ENCODE results near the gene PRR19. TPM values are rescaled to one million over a fixed set of nuclear protein-coding genes. Genes with fewer than 3 reads are reported as not detected.

The PRR19 gene
- total and polyA plus RNA-seq, 10 donors = 0.33 to 1.2 (median 0.54) TPM; not detected in 2

GRCh38 chr19:42285988-42286348 is 16.0 kb upstream of the PRR19 start:
- H3K36me3 ChIP-seq = peaks cover 0 to 46% (median 43%) of the 10 kb centered on the region in 6 donors
- H3K4me1 ChIP-seq = peaks cover 35 to 84% (median 52%) of the 10 kb centered on the region in 6 donors
- H3K4me3 ChIP-seq = peak overlapping the region in 4 of 8 donors; percentile 0 to 91 (median 62)
- TF ChIP-seq POLR2A (IDR thresholded peaks at IDR 0.05) (no peak), CTCF (IDR thresholded peaks at IDR 0.05 in 8 of 11, conservative IDR thresholded peaks at IDR 0.05 in 3 of 11) (no peak), POLR2AphosphoS5 (IDR thresholded peaks at IDR 0.05) (no peak)
- no peaks in the 10 kb centered on the region for H3K27me3 ChIP-seq (replicated peaks in 1 of 7)
- intact Hi-C loops (cut with DNase I; ENCODE audit: low total_unique reads) = loop anchor here (5.0 kb wide), 1 partner anchor 154 kb away; the partner anchor contains the start of gene POU2F2
- 16 to 36% (median 20%) methylated on average over 6 of the region's 6 CpGs for WGBS, 5 donors
- H3K27ac ChIP-seq = peak overlapping the region in 7 of 8 donors; percentile 41 to 97 (median 83)
- peak; percentile 78 for DNase-seq
- no peaks in the 10 kb centered on the region for H3K9me3 ChIP-seq

- TF ChIP-seq POLR2A (IDR thresholded peaks at IDR 0.05) (no peak), POLR2AphosphoS5 (IDR thresholded peaks at IDR 0.05) (peak in 2 of 3 donors; percentile 33 to 54)
- peak overlapping the region in 4 of 8 donors; percentile 0 to 91 (median 62) for H3K4me3 ChIP-seq
- WGBS, 5 donors = 25 to 40% (median 27%) methylated on average over 13 of the region's 13 CpGs
- intact Hi-C loops (cut with DNase I; ENCODE audit: low total_unique reads) = loop anchor here (5.0 kb wide), 1 partner anchor 154 kb away; the partner anchor contains the start of gene POU2F2
- H3K27me3 ChIP-seq (replicated peaks in 1 of 7) = no peaks in the 10 kb centered on the region
- peak; percentile 84 for DNase-seq
- peaks cover 30 to 83% (median 47%) of the 10 kb centered on the region in 6 donors for H3K4me1 ChIP-seq
- H3K9me3 ChIP-seq = no peaks in the 10 kb centered on the region
- H3K27ac ChIP-seq = peak overlapping the region; percentile 13 to 97 (median 82)
- peaks cover 0 to 51% (median 48%) of the 10 kb centered on the region in 6 donors for H3K36me3 ChIP-seq
Observed at GRCh38 chr19:42286349-42287016, 15.4 kb upstream of the PRR19 start.

- DNase-seq = peak; percentile 78
- Histone ChIP-seq H3K9me3 (no peaks in the 10 kb centered on the region), H3K36me3 (peaks cover 0 to 59% (median 55%) of the 10 kb centered on the region in 6 donors), H3K27ac (peak overlapping the region; percentile 13 to 97 (median 82)), H3K4me3 (peak overlapping the region in 1 of 8 donors; percentile 91), H3K4me1 (peaks cover 24 to 76% (median 39%) of the 10 kb centered on the region in 6 donors), H3K27me3 (replicated peaks in 1 of 7) (no peaks in the 10 kb centered on the region)
- TF ChIP-seq POLR2AphosphoS5 (IDR thresholded peaks at IDR 0.05) (peak in 2 of 3 donors; percentile 28 to 45), POLR2A (IDR thresholded peaks at IDR 0.05) (no peak)
- WGBS, 5 donors = 93 to 97% (median 93%) methylated on average over 24 to 30 of the region's 30 CpGs
- intact Hi-C loops (cut with DNase I; ENCODE audit: low total_unique reads) = loop anchor here (5.0 kb wide), 1 partner anchor 155 kb away; the partner anchor contains the start of gene POU2F2
Observed at GRCh38 chr19:42287017-42287826, 14.7 kb upstream of the PRR19 start.

GRCh38 chr19:42287827-42288107 is 14.2 kb upstream of the PRR19 start:
- H3K27ac ChIP-seq = peak overlapping the region in 2 of 8 donors; percentile 26 to 97
- WGBS, 5 donors = 93 to 97% (median 94%) methylated on average over 10 of the region's 10 CpGs
- intact Hi-C loops (cut with DNase I; ENCODE audit: low total_unique reads) = loop anchor here (5.0 kb wide), 1 partner anchor 155 kb away; the partner anchor contains the start of gene POU2F2
- no peaks in the 10 kb centered on the region for H3K9me3 ChIP-seq
- no peak overlapping the region for H3K4me3 ChIP-seq
- no peaks in the 10 kb centered on the region for H3K27me3 ChIP-seq (replicated peaks in 1 of 7)
- TF ChIP-seq POLR2AphosphoS5 (IDR thresholded peaks at IDR 0.05) (peak in 1 of 3 donors; percentile 33), POLR2A (IDR thresholded peaks at IDR 0.05) (no peak)
- peaks cover 0 to 64% (median 61%) of the 10 kb centered on the region in 6 donors for H3K36me3 ChIP-seq
- H3K4me1 ChIP-seq = peaks cover 19 to 70% (median 34%) of the 10 kb centered on the region in 6 donors
- peak; percentile 77 for DNase-seq

GRCh38 chr19:42288387-42288786 is 13.5 kb upstream of the PRR19 start:
- no peak overlapping the region for H3K4me3 ChIP-seq
- no peaks in the 10 kb centered on the region for H3K9me3 ChIP-seq
- 65 to 96% (median 79%) methylated on average over 2 to 4 of the region's 4 CpGs for WGBS, 5 donors
- peaks cover 0 to 70% (median 67%) of the 10 kb centered on the region in 6 donors for H3K36me3 ChIP-seq
- H3K27me3 ChIP-seq (replicated peaks in 1 of 7) = no peaks in the 10 kb centered on the region
- intact Hi-C loops (cut with DNase I; ENCODE audit: low total_unique reads) = loop anchor here (5.0 kb wide), 1 partner anchor 156 kb away; the partner anchor contains the start of gene POU2F2
- H3K4me1 ChIP-seq = peaks cover 13 to 64% (median 28%) of the 10 kb centered on the region in 6 donors
- no peak for DNase-seq
- peak overlapping the region in 3 of 8 donors; percentile 2 to 26 (median 7) for H3K27ac ChIP-seq
- no peak for TF ChIP-seq POLR2AphosphoS5 (IDR thresholded peaks at IDR 0.05)
- no peak for TF ChIP-seq CTCF (IDR thresholded peaks at IDR 0.05 in 8 of 11, conservative IDR thresholded peaks at IDR 0.05 in 3 of 11)
- TF ChIP-seq POLR2A (IDR thresholded peaks at IDR 0.05) = no peak
